A549 treated with Hydrocortisone at 1 μM for 4 hours (cell line): ENCODE results near the gene SNX10. TPM values are rescaled to one million over a fixed set of nuclear protein-coding genes. Genes with fewer than 3 reads are reported as not detected.

Source experiments
- total RNA-seq: library from RNA; stranded (reverse); fragments of 200-300 nt; extraction: Qiagen RNA extraction; gene quantifications from 5 replicates; pipeline ENCODE4 v1.2.3, GENCODE V29; 2022

The SNX10 gene, protein sequence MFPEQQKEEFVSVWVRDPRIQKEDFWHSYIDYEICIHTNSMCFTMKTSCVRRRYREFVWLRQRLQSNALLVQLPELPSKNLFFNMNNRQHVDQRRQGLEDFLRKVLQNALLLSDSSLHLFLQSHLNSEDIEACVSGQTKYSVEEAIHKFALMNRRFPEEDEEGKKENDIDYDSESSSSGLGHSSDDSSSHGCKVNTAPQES
- total RNA-seq, result 4.6 to 5.8 TPM (median 5.0 TPM) in 5 replicates

GRCh38 chr7:26291699-26292538 is at the start of gene SNX10:
TSS of gene SNX10 (plus strand) at chr7:26291862. CDS start at chr7:26346443, 54,581 bp downstream.

Other genes with a start within 250 kb of the SNX10 start
- 6.9 to 9.9 TPM (median 7.6 TPM) in 5 replicates for gene NFE2L3, start 139.7 kb upstream of the SNX10 start, total RNA-seq
- 1,094 to 1,714 TPM (median 1,179 TPM) in 5 replicates for gene HNRNPA2B1, start 91.1 kb upstream of the SNX10 start, total RNA-seq
- gene CBX3, start 90.1 kb upstream of the SNX10 start, total RNA-seq, result 211 to 275 TPM (median 231 TPM) in 5 replicates